H9 (cell line): ENCODE results near the gene COL4A4. TPM values are rescaled to one million over a fixed set of nuclear protein-coding genes. Genes with fewer than 3 reads are reported as not detected.

Experiments
- DNase-seq: peaks from one replicate; pipeline ENCODE4 v3.0.0-alpha.2; 2017
- H2AFZ ChIP-seq: one replicate; pipeline ENCODE4 v1.6.1; 2013; ENCODE audit warnings: mild to moderate bottlenecking, low read length, control low read depth, moderate library complexity
- H2AK5ac ChIP-seq: 2 replicates; pipeline ENCODE4 v1.6.1; 2013; ENCODE audit warnings: low read length, control low read depth, mixed read lengths; ENCODE audit not compliant: insufficient read length
- H2BK120ac ChIP-seq: one replicate; pipeline ENCODE4 v1.6.1; 2013; ENCODE audit warnings: low read depth, mild to moderate bottlenecking, low read length, control low read depth, inconsistent platforms; ENCODE audit not compliant: poor library complexity, severe bottlenecking
- H2BK12ac ChIP-seq: 2 replicates; pipeline ENCODE4 v1.6.1; 2013; ENCODE audit warnings: low read length, control low read depth, mixed read lengths, low read depth; ENCODE audit not compliant: insufficient read length
- H2BK15ac ChIP-seq: 2 replicates; pipeline ENCODE4 v1.6.1; 2013; ENCODE audit warnings: low read depth, low read length, control low read depth
- H2BK20ac ChIP-seq: one replicate; pipeline ENCODE4 v1.6.1; 2013; ENCODE audit warnings: low read depth, mild to moderate bottlenecking, low read length, control low read depth, inconsistent platforms; ENCODE audit not compliant: poor library complexity, severe bottlenecking
- H2BK5ac ChIP-seq: 2 replicates; pipeline ENCODE4 v1.6.1; 2013; ENCODE audit warnings: low read length, control low read depth, mixed read lengths; ENCODE audit not compliant: insufficient read length
- H3K14ac ChIP-seq: 2 replicates; pipeline ENCODE4 v1.6.1; 2013; ENCODE audit warnings: low read length, control low read depth; ENCODE audit not compliant: insufficient read depth
- H3K18ac ChIP-seq: 2 replicates; pipeline ENCODE4 v1.6.1; 2013; ENCODE audit warnings: low read depth, mild to moderate bottlenecking, mixed read lengths, low read length, control low read depth; ENCODE audit not compliant: insufficient read length
- H3K23ac ChIP-seq: 2 replicates; pipeline ENCODE4 v1.6.1; 2013; ENCODE audit warnings: low read length, control low read depth, mixed read lengths, low read depth; ENCODE audit not compliant: insufficient read length
- H3K23me2 ChIP-seq: 2 replicates; pipeline ENCODE4 v1.6.1; 2013; ENCODE audit warnings: low read depth, mild to moderate bottlenecking, mixed read lengths, low read length, control low read depth; ENCODE audit not compliant: insufficient read length, poor library complexity, severe bottlenecking
- H3K27ac ChIP-seq: 2 replicates; pipeline ENCODE4 v1.5.1; 2013; ENCODE audit warnings: low read length, control low read depth, mixed read lengths, low read depth; ENCODE audit not compliant: insufficient read length
- H3K27me3 ChIP-seq: 2 replicates; pipeline ENCODE4 v1.6.1; 2013; ENCODE audit warnings: low read length, control low read depth, inconsistent platforms; ENCODE audit not compliant: insufficient read depth
- H3K4ac ChIP-seq: 2 replicates; pipeline ENCODE4 v1.6.1; 2013; ENCODE audit warnings: low read depth, mild to moderate bottlenecking, control low read depth, inconsistent platforms, low read length, moderate library complexity
- H3K4me1 ChIP-seq: 2 replicates; pipeline ENCODE4 v1.6.1; 2013; ENCODE audit warnings: low read length, control low read depth, inconsistent platforms; ENCODE audit not compliant: insufficient read depth
- H3K4me2 ChIP-seq: 2 replicates; pipeline ENCODE4 v1.6.1; 2013; ENCODE audit warnings: low read length, control low read depth, mixed read lengths; ENCODE audit not compliant: insufficient read length, insufficient read depth
- H3K56ac ChIP-seq: 2 replicates; pipeline ENCODE4 v1.6.1; 2013; ENCODE audit warnings: low read depth, mild to moderate bottlenecking, mixed read lengths, low read length, control low read depth; ENCODE audit not compliant: insufficient read length
- H3K79me1 ChIP-seq: 2 replicates; pipeline ENCODE4 v1.6.1; 2013; ENCODE audit warnings: low read depth, mild to moderate bottlenecking, moderate library complexity, low read length, control low read depth, inconsistent platforms; ENCODE audit not compliant: insufficient read depth, poor library complexity, severe bottlenecking
- H3K79me2 ChIP-seq: 2 replicates; pipeline ENCODE4 v1.6.1; 2013; ENCODE audit warnings: low read length, control low read depth, inconsistent platforms; ENCODE audit not compliant: insufficient read depth
- H3K9ac ChIP-seq: 2 replicates; pipeline ENCODE4 v1.6.1; 2013; ENCODE audit warnings: low read length, control low read depth, mixed read lengths; ENCODE audit not compliant: insufficient read length; ENCODE audit errors: extremely low read depth
- H3K9me3 ChIP-seq: one replicate; pipeline ENCODE4 v1.6.1; 2013; ENCODE audit warnings: low read depth, low read length, inconsistent platforms; ENCODE audit not compliant: control insufficient read depth
- H3T11ph ChIP-seq: one replicate; pipeline ENCODE4 v1.6.1; 2013; ENCODE audit warnings: mild to moderate bottlenecking, low read length, control low read depth, inconsistent platforms
- H4K20me1 ChIP-seq: one replicate; pipeline ENCODE4 v1.6.1; 2013; ENCODE audit not compliant: control insufficient read depth, insufficient read length, insufficient read depth
- H4K5ac ChIP-seq: 2 replicates; pipeline ENCODE4 v1.6.1; 2013; ENCODE audit warnings: low read depth, mild to moderate bottlenecking, mixed read lengths, low read length, control low read depth; ENCODE audit not compliant: insufficient read length
- H4K8ac ChIP-seq: replicated peaks from 2 replicates; pipeline ENCODE4 v1.6.1; 2013; ENCODE audit warnings: low read length, control low read depth, mixed read lengths, low read depth; ENCODE audit not compliant: insufficient read length
- H4K91ac ChIP-seq: 2 replicates; pipeline ENCODE4 v1.6.1; 2013; ENCODE audit warnings: low read depth, mild to moderate bottlenecking, moderate library complexity, mixed read lengths, low read length, control low read depth; ENCODE audit not compliant: insufficient read length
- H3K27ac Mint-ChIP-seq, 3 experiments: 2 replicates in 2 of 3; 3 replicates in 1 of 3; pipeline ENCODE4 v1.8.0; 2020 to 2021; ENCODE audit warnings: mixed read lengths in 3 of 3, mild to moderate bottlenecking in 1 of 3, moderate library complexity in 1 of 3
- H3K27me3 Mint-ChIP-seq: 2 replicates; pipeline ENCODE4 v1.8.0; 2021; ENCODE audit warnings: low read depth, mild to moderate bottlenecking, moderate library complexity, mixed read lengths
- H3K36me3 Mint-ChIP-seq, 3 experiments: 2 replicates in 2 of 3; 3 replicates in 1 of 3; pipeline ENCODE4 v1.8.0; 2020 to 2021; ENCODE audit warnings: low read depth in 3 of 3, mixed read lengths in 3 of 3; ENCODE audit not compliant: insufficient read depth in 1 of 3
- H3K4me1 Mint-ChIP-seq, 2 experiments: 2 replicates each; pipeline ENCODE4 v1.8.0; 2020; ENCODE audit warnings: mixed read lengths in 2 of 2
- H3K4me3 Mint-ChIP-seq, 2 experiments: 2 replicates in 1 of 2; 3 replicates in 1 of 2; pipeline ENCODE4 v1.8.0; 2020 to 2021; ENCODE audit warnings: mild to moderate bottlenecking in 2 of 2, mixed read lengths in 2 of 2, moderate library complexity in 1 of 2
- H3K9me3 Mint-ChIP-seq, 2 experiments: 2 replicates in 1 of 2; 3 replicates in 1 of 2; pipeline ENCODE4 v1.8.0; 2020; ENCODE audit warnings: mild to moderate bottlenecking in 2 of 2, mixed read lengths in 2 of 2, moderate library complexity in 1 of 2
- CTCF ChIP-seq: fragments of 200-600 bp; sonication (generic); conservative IDR thresholded peaks from 3 replicates; pipeline ENCODE4 v1.8.0; 2021; ENCODE audit warnings: antibody characterized with exemption, mild to moderate bottlenecking
- WGBS: extraction: QIAGEN DNeasy Blood & Tissue Kit; methylation state at CpG from one replicate; pipeline ENCODE4 v1.1.7; 2013; ENCODE audit warnings: missing lambda C conversion rate, low lambda C conversion rate, mixed read lengths; ENCODE audit not compliant: insufficient read length; ENCODE audit errors: extremely low coverage; 5-methylcytosine and 5-hydroxymethylcytosine counted together
- total RNA-seq: library from RNA; stranded (reverse); gene quantifications from 2 replicates; pipeline ENCODE4 v1.2.1, GENCODE V29; 2021

Gene COL4A4
- total RNA-seq, 1 experiment from 2014 or later, result 0.92 TPM

GRCh38 chr2:227146456-227146855 lies 17.5 kb downstream of the COL4A4 start:
- Histone ChIP-seq H2BK12ac (no peak overlapping the region), H2BK120ac (no peak overlapping the region), H3T11ph (no peak overlapping the region), H2AFZ (no peak overlapping the region), H3K23ac (no peak overlapping the region), H3K4ac (no peak overlapping the region), H3K79me1 (no peaks in the 10 kb centered on the region), H3K9ac (no peak overlapping the region), H3K4me1 (no peaks in the 10 kb centered on the region), H2BK15ac (no peak overlapping the region), H3K27me3 (no peaks in the 10 kb centered on the region), H3K27ac (no peak overlapping the region), H3K79me2 (no peaks in the 10 kb centered on the region), H3K18ac (no peak overlapping the region), H3K14ac (no peak overlapping the region), H2AK5ac (no peak overlapping the region), H3K23me2 (no peaks in the 10 kb centered on the region), H4K20me1 (no peaks in the 10 kb centered on the region), H2BK5ac (no peak overlapping the region), H3K9me3 (no peaks in the 10 kb centered on the region), H4K5ac (no peak overlapping the region), H4K91ac (no peak overlapping the region), H2BK20ac (no peak overlapping the region), H3K4me2 (no peak overlapping the region), H3K56ac (no peak overlapping the region), H4K8ac (no peak overlapping the region)
- Mint-ChIP-seq H3K9me3 (peaks cover 5 to 11% of the 10 kb centered on the region in 2 experiments; a peak in 4 of 5 replicates), H3K27me3 (no peaks in the 10 kb centered on the region), H3K27ac (no peak overlapping the region), H3K4me1 (no peaks in the 10 kb centered on the region), H3K36me3 (peaks cover 0 to 7% (median 0%) of the 10 kb centered on the region in 3 experiments; a peak in 1 of 7 replicates), H3K4me3 (no peak overlapping the region)
- TF ChIP-seq CTCF, result no peak
- no peak for DNase-seq
- WGBS, result no CpG with 5 or more reads among the region's 6 CpGs
